GM10266 (cell line): ENCODE measurements around the gene RACGAP1.

Experiments
- DNase-seq: peaks from one replicate; pipeline ENCODE4 v3.0.0; 2012; ENCODE audit errors: extremely low spot score
- TF ChIP-seq, protein P1 (sequence below): IDR thresholded peaks from 2 replicates; pipeline ENCODE4 v1.5.1; 2012; ENCODE audit warnings: mild to moderate bottlenecking, low read depth; ENCODE audit not compliant: control insufficient read depth, insufficient read depth; ENCODE audit errors: missing control alignments

Gene RACGAP1

DNA sequence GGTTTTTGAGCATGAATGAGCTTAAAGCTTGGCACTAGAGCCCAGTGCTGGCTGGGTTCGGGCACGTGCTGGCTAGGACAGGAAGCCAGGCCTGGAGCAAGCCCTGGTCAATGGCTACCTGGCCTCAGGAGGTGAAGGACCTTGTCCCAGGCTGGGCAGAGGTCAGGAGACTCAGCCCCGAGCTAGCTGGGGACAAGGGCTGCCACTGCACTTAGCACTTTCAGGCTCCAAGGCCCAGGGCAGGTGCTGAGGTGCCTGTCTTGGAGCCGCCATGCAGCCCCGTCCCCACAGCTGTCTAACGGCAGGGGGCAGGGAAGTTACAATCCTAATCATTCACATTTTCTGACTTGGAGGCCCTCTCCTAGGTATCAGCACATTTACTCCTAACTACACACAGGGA lies 56.8 kb downstream of the RACGAP1 start:
- no peak for DNase-seq
- TF ChIP-seq, protein P1, sequence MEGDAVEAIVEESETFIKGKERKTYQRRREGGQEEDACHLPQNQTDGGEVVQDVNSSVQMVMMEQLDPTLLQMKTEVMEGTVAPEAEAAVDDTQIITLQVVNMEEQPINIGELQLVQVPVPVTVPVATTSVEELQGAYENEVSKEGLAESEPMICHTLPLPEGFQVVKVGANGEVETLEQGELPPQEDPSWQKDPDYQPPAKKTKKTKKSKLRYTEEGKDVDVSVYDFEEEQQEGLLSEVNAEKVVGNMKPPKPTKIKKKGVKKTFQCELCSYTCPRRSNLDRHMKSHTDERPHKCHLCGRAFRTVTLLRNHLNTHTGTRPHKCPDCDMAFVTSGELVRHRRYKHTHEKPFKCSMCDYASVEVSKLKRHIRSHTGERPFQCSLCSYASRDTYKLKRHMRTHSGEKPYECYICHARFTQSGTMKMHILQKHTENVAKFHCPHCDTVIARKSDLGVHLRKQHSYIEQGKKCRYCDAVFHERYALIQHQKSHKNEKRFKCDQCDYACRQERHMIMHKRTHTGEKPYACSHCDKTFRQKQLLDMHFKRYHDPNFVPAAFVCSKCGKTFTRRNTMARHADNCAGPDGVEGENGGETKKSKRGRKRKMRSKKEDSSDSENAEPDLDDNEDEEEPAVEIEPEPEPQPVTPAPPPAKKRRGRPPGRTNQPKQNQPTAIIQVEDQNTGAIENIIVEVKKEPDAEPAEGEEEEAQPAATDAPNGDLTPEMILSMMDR, result no peak

DNA sequence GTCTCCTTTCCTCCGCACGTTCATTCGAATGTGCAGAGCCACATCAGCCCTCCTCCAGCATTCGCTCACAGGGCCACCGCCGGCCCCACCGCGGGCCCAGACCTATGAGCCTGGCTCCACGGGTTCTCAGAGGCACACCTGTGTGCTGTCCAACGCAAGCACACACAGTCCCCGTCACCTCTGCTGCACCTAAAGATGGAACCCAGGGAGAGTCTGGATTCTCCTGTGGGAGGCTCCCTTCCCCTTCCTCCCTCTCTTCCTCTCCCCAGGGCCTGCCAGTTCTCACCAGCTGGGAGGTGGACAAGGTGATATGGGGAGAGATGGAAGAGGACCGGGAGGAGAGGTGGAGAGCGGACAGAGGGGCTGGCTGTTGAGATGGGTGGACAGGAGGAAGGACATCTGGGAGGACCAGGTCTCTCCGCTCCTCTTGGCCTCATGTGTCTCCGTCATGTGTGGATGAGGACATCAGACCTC lies 57.5 kb downstream of the RACGAP1 start:
- TF ChIP-seq, protein P1, result no peak
- no peak for DNase-seq

DNA sequence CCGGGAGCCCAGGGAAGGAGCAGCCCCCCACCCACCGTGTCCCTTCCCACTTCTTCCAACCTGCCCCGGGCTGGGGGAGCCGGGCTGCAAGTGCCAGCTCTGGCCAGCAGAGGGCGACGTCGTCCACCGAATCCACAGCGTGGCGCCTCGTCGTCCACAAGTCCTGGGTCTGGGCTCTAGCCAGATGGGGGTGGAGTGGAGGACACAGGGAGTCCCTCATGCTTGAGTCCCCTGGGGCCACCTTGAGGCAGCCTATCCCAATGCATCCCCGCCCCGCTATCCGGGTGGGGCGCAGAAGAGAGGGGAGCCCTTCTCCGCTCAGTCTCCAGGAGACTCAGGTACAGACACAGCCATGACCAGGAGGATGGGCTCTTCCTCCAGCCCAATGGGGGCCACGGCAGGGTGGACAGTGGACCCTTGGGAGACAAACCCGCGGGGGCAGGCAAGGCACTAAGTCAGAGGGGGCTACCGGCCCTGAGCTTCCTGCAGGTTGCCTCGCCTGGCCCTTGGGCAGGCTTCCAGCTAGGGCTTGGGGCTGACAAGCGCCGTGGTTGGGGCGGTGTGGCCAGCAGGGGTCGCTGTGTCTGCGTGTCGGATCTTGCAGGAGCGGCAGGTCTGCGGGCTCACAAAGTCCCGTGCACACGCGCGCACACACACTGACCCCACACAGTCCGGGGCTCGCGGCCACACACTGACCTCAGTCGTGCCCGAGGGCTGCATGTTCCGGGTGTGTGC lies 58.1 kb downstream of the RACGAP1 start:
- TF ChIP-seq, protein P1, result peak; percentile 99
- DNase-seq, result peak; percentile 91

DNA sequence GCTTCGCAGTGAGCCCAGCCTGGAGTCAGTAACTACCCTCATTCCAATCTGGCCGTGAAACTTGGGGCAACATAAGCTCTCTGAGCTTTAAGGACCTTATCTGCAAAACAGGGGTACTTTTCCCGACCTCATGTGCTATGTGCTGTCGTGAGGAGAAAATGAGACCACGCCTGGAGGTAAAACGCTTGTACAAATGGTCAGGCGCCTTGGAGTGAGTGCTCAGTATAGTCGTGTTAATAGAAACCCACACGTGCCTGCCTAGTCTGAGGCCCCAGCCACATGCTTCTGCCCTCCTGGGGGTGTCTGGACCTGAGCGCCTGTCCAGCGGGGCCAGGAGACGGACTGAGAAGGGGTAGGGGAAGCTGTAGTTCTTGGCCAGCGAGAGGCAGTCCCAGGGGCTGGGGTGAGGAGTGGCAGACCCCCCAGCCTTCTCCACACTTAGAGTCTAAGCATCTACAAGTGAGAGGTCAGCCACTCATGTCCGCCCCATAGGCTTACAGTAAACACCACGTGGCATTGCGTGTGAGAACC lies 58.7 kb downstream of the RACGAP1 start:
- TF ChIP-seq, protein P1, result peak; percentile 28
- DNase-seq, result no peak

DNA sequence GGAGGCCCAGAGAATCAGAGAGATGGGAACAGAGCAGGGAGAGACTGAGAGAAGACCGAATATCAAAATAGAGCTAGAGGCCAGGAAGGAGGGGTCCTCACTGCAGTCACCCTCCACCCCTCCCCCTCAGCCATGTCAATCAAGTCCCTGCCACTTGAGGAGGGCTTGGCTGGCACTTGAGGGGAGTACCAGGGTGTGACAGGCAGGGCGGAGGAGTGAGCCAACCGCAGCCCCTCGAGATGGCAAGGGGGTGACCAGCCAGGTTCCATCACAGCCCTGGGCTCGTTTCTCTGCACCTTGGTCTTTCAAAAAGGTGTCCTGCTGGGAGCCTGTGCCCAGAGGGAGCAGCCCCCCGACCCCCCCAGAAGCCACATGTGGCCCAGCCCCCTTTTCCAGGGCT lies 59.5 kb downstream of the RACGAP1 start:
- DNase-seq, result no peak
- TF ChIP-seq, protein P1, result no peak

DNA sequence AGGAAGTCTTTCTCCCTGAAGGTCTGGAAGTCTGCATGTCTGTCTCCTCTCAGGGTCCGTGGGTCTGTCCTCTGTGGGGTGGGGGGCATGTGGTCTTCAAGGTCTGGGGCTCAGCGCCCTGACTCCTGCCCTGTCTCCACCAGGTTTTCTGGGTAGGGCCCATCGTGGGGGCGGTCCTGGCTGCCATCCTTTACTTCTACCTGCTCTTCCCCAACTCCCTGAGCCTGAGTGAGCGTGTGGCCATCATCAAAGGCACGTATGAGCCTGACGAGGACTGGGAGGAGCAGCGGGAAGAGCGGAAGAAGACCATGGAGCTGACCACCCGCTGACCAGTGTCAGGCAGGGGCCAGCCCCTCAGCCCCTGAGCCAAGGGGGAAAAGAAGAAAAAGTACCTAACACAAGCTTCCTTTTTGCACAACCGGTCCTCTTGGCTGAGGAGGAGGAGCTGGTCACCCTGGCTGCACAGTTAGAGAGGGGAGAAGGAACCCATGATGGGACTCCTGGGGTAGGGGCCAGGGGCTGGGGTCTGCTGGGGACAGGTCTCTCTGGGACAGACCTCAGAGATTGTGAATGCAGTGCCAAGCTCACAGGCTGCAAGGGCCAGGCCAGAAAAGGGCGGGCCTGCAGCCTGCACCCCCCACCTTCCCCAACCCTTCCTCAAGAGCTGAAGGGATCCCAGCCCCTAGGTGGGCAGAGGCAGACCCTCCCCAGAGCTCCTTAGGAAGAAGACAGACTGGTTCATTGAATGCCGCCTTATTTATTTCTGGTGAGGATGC lies 60.3 kb downstream of the RACGAP1 start:
- TF ChIP-seq, protein P1, result no peak
- DNase-seq, result no peak
